Lung (tissue), 12 donors: Measurements from ENCODE around the gene RFX4. TPM values are rescaled to one million over a fixed set of nuclear protein-coding genes. Genes with fewer than 3 reads are reported as not detected.

Experiments used
- ATAC-seq: fragments of 200-7000 bp; cut with Tn5 transposase; one replicate; pipeline ENCODE4 v1.9.1; 2020; ENCODE audit warnings: moderate number of reproducible peaks; ENCODE audit not compliant: insufficient read depth, low FRiP score
- DNase-seq, 3 donors: peaks; one replicate each; pipeline ENCODE4 v3.0.0-alpha.2; 2013 to 2017
- H3K27ac ChIP-seq, 2 donors: one replicate each; pipeline ENCODE4 v1.5.1; 2013; ENCODE audit warnings: mild to moderate bottlenecking in 2 of 2, moderate library complexity in 2 of 2, control low read depth in 1 of 2, inconsistent platforms in 1 of 2, low read depth in 1 of 2, low read length in 1 of 2
- H3K27me3 ChIP-seq, 3 donors: one replicate each; pipeline ENCODE4 v1.5.1; 2013; ENCODE audit warnings: low read length in 2 of 3; ENCODE audit not compliant: control insufficient read depth in 3 of 3, insufficient read depth in 3 of 3
- H3K36me3 ChIP-seq, 4 donors: one replicate each; pipeline ENCODE4 v1.5.1; 2013; ENCODE audit warnings: low read length in 4 of 4, mild to moderate bottlenecking in 1 of 4, moderate library complexity in 1 of 4; ENCODE audit not compliant: control insufficient read depth in 4 of 4, insufficient read depth in 4 of 4
- H3K4me1 ChIP-seq, 5 donors: one replicate each; pipeline ENCODE4 v1.5.1; 2013; ENCODE audit warnings: low read length in 5 of 5, mild to moderate bottlenecking in 2 of 5, moderate library complexity in 1 of 5; ENCODE audit not compliant: control insufficient read depth in 5 of 5, insufficient read depth in 5 of 5
- H3K4me3 ChIP-seq: one replicate; pipeline ENCODE4 v1.5.1; 2013; ENCODE audit warnings: mild to moderate bottlenecking, control low read depth, moderate library complexity
- H3K9ac ChIP-seq, 2 donors: one replicate each; pipeline ENCODE4 v1.5.1; 2013; ENCODE audit warnings: low read length in 2 of 2, control low read depth in 1 of 2; ENCODE audit not compliant: insufficient read depth in 1 of 2
- H3K9me3 ChIP-seq, 4 donors: one replicate each; pipeline ENCODE4 v1.5.1; 2013; ENCODE audit warnings: low read length in 3 of 4, mild to moderate bottlenecking in 1 of 4, moderate library complexity in 1 of 4; ENCODE audit not compliant: control insufficient read depth in 4 of 4, insufficient read depth in 3 of 4
- CTCF ChIP-seq: IDR thresholded peaks from 2 replicates; pipeline ENCODE4 v1.5.1; 2012; ENCODE audit warnings: mild to moderate bottlenecking; ENCODE audit errors: control extremely low read depth, extremely low read depth
- WGBS, 2 donors: extraction: QIAGEN DNeasy Blood & Tissue Kit; methylation state at CpG; one replicate each; pipeline ENCODE4 v1.1.7; 2013; 5-methylcytosine and 5-hydroxymethylcytosine counted together
- polyA plus RNA-seq, 2 donors: library from polyadenylated mRNA; stranded (reverse); fragments of 200-250 nt; gene quantifications; one replicate each; pipeline ENCODE4 v1.2.1, GENCODE V29; 2013
- total RNA-seq, 2 donors: library from RNA; depleted of rRNA in 1 of 2; stranded (reverse); fragments of >200 nt in 1 of 2; gene quantifications; one replicate each; pipeline ENCODE4 v1.2.1, GENCODE V29; 2014 to 2021
- donor health status: control.
- donor health status: control.
- donor health status: Bipolar disorder and iron deficiency.
- donor health status: healthy.
- donor health status: DM: yes; HTN: yes; CAD: no.

RFX4 gene
- total and polyA plus RNA-seq, 4 donors, result not detected

GRCh38 chr12:106586803-106587684, 4.2 kb downstream of the RFX4 start:
- H3K4me1 ChIP-seq, result peaks cover 0 to 28% (median 10%) of the 10 kb centered on the region in 5 donors
- no peak overlapping the region for H3K9ac ChIP-seq
- ATAC-seq, result no peak
- peaks cover 18 to 93% (median 79%) of the 10 kb centered on the region in 3 donors for H3K27me3 ChIP-seq
- TF ChIP-seq CTCF, result no peak
- peaks cover 0 to 2% (median 0%) of the 10 kb centered on the region in 4 donors for H3K9me3 ChIP-seq
- H3K27ac ChIP-seq, result no peak overlapping the region
- no peaks in the 10 kb centered on the region for H3K36me3 ChIP-seq
- peak; percentile 28 to 50 (median 40) for DNase-seq
- WGBS, 2 donors, result 2% methylated on average over 56 to 62 of the region's 62 CpGs
- no peak overlapping the region for H3K4me3 ChIP-seq

- ATAC-seq, result no peak
- no peak for TF ChIP-seq CTCF
- no peak overlapping the region for H3K4me3 ChIP-seq
- DNase-seq, result no peak
- no peak overlapping the region for H3K9ac ChIP-seq
- 34 to 49% methylated on average over 4 of the region's 4 CpGs for WGBS, 2 donors
- no peaks in the 10 kb centered on the region for H3K36me3 ChIP-seq
- peaks cover 0 to 21% (median 5%) of the 10 kb centered on the region in 5 donors for H3K4me1 ChIP-seq
- peaks cover 0 to 2% (median 0%) of the 10 kb centered on the region in 4 donors for H3K9me3 ChIP-seq
- no peak overlapping the region for H3K27ac ChIP-seq
- H3K27me3 ChIP-seq, result peaks cover 18 to 95% (median 75%) of the 10 kb centered on the region in 3 donors
Measured at GRCh38 chr12:106588771-106589170, 6.0 kb downstream of the RFX4 start.

- no peak for TF ChIP-seq CTCF
- Histone ChIP-seq H3K9ac (no peak overlapping the region), H3K27me3 (peaks cover 11 to 95% (median 72%) of the 10 kb centered on the region in 3 donors), H3K9me3 (peaks cover 0 to 7% (median 0%) of the 10 kb centered on the region in 4 donors), H3K27ac (no peak overlapping the region), H3K4me3 (no peak overlapping the region), H3K4me1 (peaks cover 0 to 15% (median 0%) of the 10 kb centered on the region in 5 donors), H3K36me3 (no peaks in the 10 kb centered on the region)
- WGBS, 2 donors, result 45 to 54% methylated on average over 2 of the region's 2 CpGs
- no peak for DNase-seq
- ATAC-seq, result no peak
Measured at GRCh38 chr12:106590601-106591000, 7.8 kb downstream of the RFX4 start.
